ENCODE results near the gene AK6. TPM values are rescaled to one million over a fixed set of nuclear protein-coding genes. Genes with fewer than 3 reads are reported as not detected.
"Not testable (repeated sequence)": the region's sequence is repeated elsewhere in the genome, so short reads cannot be mapped to it uniquely, and the experiment has no call there.

The AK6 gene
- polyA plus RNA-seq, 4 donors: 62.8 to 94.8 (median 76.4) TPM

GRCh38 chr5:69341520-69342161 lies 27.7 kb downstream of the AK6 start:
- no peak for DNase-seq (ENCODE audit: low read depth in 4 of 4, low spot score in 2 of 4)

- no peak for DNase-seq (ENCODE audit: low read depth in 4 of 4, low spot score in 2 of 4)
These were observed 33.9 kb downstream of the AK6 start for GRCh38 chr5:69335341-69335935.

GRCh38 chr5:69334793-69335268 lies 34.5 kb downstream of the AK6 start:
- peak; percentile 13 to 73 (median 41) for DNase-seq (ENCODE audit: low read depth in 4 of 4, low spot score in 2 of 4)

DNA sequence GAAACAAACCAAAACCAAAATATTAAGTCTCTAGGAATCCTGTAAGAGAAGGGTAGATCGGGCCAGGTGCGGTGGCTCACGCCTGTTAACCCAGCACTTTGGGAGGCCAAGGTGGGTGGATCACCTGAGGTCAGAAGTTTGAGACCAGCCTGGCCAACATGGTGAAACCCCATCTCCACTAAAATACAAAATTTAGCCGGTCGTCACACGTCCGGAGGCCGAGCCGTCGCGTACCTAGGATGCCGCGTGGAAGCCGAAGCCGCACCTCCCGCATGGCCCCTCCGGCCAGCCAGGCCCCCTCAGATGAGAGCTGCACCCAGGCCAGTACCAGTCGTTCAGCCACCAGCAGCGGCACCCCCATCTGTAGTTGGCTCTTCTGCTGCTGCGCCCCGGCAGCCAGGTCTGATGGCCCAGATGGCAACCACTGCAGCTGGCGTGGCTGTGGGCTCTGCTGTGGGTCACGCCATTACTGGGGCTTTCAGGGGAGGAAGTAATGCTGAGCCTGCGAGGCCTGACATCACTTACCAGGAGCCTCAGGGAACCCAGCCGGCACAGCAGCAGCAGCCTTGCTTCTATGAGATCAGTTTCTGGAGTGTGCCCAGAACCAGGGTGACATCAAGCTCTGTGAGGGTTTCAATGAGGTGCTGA lies 35.5 kb downstream of the AK6 start:
- not testable (repeated sequence) for DNase-seq (ENCODE audit: low read depth in 4 of 4, low spot score in 2 of 4)

DNA sequence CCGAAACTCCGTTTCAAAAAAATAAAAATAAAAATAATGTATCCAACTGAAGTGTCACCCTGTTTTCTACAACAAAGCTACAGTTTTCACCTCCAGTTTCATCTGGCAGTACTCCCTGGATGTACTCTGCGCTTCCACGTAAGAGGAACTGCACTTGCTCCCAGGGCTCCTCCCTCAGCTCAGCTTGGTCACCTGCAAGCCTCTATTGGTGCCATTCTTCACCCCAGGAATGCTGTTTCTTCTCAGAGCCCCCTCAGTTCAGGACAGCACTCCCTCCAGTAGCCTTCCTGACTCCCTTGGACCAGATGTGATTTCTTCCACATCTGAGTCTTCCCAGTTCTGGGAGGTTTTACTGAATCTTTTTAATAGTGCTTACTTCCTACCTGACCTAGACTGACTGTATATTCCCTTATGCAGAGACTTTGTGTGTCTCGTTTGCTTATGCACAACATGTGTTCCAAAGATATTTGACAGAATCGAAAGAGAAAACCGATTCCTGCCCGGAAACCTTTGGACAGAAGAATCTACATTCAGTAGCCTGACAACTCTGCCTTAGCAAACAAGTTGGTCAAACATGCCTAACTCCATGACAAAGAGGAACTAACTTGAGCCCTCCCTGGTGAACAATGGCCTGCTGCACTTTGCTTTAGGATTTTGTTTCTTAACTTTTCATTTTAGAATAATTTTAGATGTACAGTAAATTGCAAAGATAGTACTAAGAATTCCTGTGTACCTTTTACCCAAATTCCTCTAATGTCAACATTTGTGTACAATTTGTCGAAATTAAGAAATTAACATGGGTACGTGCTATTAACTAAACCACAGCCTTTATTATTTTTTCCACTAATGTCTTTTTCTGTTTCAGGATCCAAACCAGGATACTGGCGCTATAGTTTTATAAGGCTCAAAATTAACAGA lies 37.5 kb downstream of the AK6 start:
- DNase-seq (ENCODE audit: low read depth in 4 of 4, low spot score in 2 of 4): peak in 3 of 4 donors; percentile 6 to 10 (median 7)

GRCh38 chr5:69329905-69330489 lies 39.3 kb downstream of the AK6 start:
- no peak for DNase-seq (ENCODE audit: low read depth in 4 of 4, low spot score in 2 of 4)

DNA sequence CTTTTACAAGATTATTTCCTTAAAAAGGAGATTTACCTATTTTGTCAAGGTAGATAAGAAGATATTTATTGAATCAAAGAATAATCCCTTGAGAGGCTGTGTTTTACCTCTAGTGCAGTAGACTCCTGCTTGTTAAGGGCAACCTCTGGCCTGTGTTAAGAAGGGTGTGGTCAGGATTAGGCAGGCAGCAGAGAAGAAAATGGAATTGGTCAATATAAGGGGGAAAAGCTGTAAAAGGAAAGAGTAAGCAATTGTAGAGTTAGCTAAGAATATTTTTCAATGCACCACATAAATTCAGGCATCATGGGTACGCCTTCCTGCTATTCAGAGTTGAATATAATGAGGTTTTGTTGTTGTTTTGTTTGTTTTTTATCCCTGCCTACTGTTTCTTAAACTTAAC lies 43.0 kb downstream of the AK6 start:
- DNase-seq (ENCODE audit: low read depth in 4 of 4, low spot score in 2 of 4): no peak

GRCh38 chr5:69317391-69317790 lies 51.9 kb downstream of the AK6 start:
- no peak for DNase-seq (ENCODE audit: low read depth in 4 of 4, low spot score in 2 of 4)

- no peak for DNase-seq (ENCODE audit: low read depth in 4 of 4, low spot score in 2 of 4)
These were observed 53.3 kb downstream of the AK6 start for GRCh38 chr5:69315972-69316371.

DNA sequence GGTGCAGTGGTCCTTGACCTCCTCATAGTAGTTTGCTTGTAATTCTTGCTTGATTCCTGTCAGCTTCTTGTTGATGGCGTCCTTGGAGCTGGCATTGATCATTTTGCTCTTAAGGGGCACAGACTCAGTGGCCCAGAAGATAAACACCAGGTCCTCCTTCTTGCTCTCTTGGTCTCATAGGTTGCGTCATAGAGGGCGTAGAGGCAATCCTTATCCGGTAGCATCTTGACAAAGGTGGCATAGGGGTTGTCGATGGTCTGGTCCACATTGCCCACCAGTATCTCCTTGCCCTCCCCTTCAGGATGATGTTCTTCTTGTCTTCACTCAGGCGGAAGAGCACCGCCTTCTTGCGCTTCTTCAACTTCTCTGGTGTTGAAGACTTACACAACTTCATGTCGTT lies 55.9 kb downstream of the AK6 start:
- DNase-seq (ENCODE audit: low read depth in 4 of 4, low spot score in 2 of 4): no peak

DNA sequence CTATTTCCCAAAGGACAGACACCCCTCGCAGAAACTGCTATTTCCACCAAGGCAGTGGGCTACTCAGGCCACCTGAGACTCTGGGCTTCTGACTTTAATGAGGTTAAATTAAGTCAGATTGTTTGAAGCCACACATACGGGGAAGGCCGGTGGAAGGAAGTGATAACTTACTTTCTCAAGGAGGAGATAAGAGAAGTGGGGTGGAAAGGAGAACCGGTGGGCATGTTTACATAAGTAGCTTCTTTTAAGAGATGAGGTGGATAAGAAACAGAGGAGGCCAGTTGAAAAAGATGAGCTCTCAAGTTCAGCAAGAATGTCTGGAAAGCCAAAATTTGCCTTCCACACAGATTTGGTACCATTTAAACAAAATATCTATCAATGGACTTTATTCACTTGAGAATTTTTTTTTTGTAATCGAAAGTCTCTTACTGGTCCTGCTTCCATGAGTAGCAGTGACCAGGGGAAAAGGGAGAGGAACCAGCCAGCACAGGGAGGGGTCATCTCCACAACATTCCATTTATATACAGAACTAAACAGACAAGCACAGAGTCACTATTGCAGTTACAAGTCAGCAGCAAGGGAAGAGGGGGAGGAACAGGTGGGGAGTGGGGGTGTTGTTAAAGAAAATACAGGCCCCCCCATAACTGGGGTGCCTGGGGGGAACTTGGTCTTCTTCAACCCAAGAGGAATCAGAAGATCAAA lies 56.7 kb downstream of the AK6 start:
- DNase-seq (ENCODE audit: low read depth in 4 of 4, low spot score in 2 of 4): no peak

DNA sequence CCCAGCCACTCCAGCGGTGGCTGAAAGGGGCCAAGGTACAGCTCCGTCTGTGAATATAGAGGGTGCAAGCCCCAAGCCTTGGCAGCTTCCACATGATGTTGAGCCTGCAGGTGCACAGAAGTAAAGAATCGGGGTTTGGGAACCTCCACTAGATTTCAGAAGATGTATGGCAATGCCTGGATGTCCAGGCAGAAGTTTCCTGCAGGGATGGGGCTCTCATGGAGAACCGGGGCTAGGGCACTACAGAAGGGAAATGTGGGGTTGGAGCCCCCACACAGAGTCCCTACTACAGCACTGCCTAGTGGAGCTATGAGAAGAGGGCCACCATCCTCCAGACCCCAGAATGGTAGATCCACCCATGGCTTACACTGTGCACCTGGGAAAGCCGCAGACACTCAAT lies 59.9 kb downstream of the AK6 start:
- DNase-seq (ENCODE audit: low read depth in 4 of 4, low spot score in 2 of 4): no peak

- no peak for DNase-seq (ENCODE audit: low read depth in 4 of 4, low spot score in 2 of 4)
These were observed 61.2 kb downstream of the AK6 start for GRCh38 chr5:69308046-69308553.

DNA sequence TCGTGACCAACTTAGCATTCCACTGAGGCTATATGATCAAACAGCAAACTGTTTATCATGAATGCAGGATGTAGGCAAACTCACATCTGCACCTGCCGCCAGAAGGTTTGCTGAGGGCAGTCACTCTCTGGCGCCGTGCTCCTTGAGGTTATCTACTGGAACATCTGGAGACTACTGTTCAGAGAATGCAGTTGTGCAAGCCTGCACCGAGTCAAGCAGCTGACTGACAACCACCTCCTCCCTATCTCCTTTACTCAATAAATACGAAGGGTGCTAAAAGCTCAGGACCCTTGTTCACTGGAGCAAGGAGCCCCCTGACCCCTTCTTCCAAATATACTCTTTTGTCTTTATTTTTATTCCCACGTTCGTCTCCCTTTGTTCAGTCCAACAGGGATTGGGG lies 63.8 kb downstream of the AK6 start:
- no peak for DNase-seq (ENCODE audit: low read depth in 4 of 4, low spot score in 2 of 4)

Other genes with a start within 250 kb of the AK6 start
- 10 to 100 TPM; 86.8 to 98.7 (median 88.6) TPM for gene CCNB1, start 202.4 kb downstream of the AK6 start, polyA plus RNA-seq (ENCODE audit: insufficient read length in 4 of 4)
- 10 to 100 TPM; 22.5 to 24.8 (median 24.3) TPM for gene CENPH, start 179.9 kb downstream of the AK6 start, polyA plus RNA-seq (ENCODE audit: insufficient read length in 4 of 4)
- 10 to 100 TPM; 38.7 to 43.0 (median 40.7) TPM for gene CDK7, start 134.6 kb downstream of the AK6 start, polyA plus RNA-seq (ENCODE audit: insufficient read length in 4 of 4)
- gene CCDC125, start 36.7 kb downstream of the AK6 start, polyA plus RNA-seq (ENCODE audit: insufficient read length in 4 of 4): 10 to 100 TPM in 3 of 4 donors, 1 to 10 TPM in 1; 9.0 to 14.9 (median 12.7) TPM
- gene TAF9, start within 50 bp of the AK6 start, polyA plus RNA-seq (ENCODE audit: insufficient read length in 4 of 4): 10 to 100 TPM; 49.3 to 64.6 (median 52.9) TPM
- 10 to 100 TPM; 35.7 to 40.0 (median 38.3) TPM for gene RAD17, start 298 bp upstream of the AK6 start, polyA plus RNA-seq (ENCODE audit: insufficient read length in 4 of 4)
- 10 to 100 TPM; 24.1 to 29.0 (median 27.0) TPM for gene MARVELD2, start 45.6 kb upstream of the AK6 start, polyA plus RNA-seq (ENCODE audit: insufficient read length in 4 of 4)
- 10 to 100 TPM; 33.2 to 45.1 (median 39.7) TPM for gene OCLN, start 123.3 kb upstream of the AK6 start, polyA plus RNA-seq (ENCODE audit: insufficient read length in 4 of 4)
- 10 to 100 TPM; 20.8 to 72.3 (median 44.4) TPM for gene GTF2H2C, start 190.7 kb upstream of the AK6 start, polyA plus RNA-seq (ENCODE audit: insufficient read length in 4 of 4)

All from left renal cortex interstitium (tissue), 4 donors.